NCI-H1092 (cell line): ENCODE data around the gene CDCA8.
"Not testable (repeated sequence)": the region's sequence is repeated elsewhere in the genome, so short reads cannot be mapped to it uniquely, and the experiment has no call there.

ENCODE experiments used
- DNase-seq: peaks from one replicate; lab custom pipeline; 2025; lab: John Stamatoyannopoulos, UW

Gene CDCA8

DNA sequence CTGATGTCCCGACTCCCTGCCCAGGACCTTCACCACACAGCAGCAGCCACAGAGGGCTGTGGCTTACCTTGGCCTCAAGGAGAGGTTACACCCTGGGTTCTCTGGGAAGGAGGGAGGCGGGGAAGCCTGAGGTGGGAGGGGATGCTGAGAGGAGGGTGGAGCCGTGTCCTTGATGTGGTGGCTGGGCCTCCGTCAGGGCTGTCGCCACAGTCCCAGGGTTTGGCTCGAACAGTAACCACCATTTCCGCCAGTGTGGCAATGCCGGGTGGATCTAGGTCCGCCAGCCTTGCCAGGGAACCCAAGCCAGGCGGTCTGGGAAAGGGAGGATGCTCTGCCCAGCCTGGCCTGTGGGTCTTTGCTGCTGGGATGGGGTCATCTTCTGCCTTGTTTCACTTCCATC, 18.4 kb upstream of the CDCA8 start:
- DNase-seq: no peak

DNA sequence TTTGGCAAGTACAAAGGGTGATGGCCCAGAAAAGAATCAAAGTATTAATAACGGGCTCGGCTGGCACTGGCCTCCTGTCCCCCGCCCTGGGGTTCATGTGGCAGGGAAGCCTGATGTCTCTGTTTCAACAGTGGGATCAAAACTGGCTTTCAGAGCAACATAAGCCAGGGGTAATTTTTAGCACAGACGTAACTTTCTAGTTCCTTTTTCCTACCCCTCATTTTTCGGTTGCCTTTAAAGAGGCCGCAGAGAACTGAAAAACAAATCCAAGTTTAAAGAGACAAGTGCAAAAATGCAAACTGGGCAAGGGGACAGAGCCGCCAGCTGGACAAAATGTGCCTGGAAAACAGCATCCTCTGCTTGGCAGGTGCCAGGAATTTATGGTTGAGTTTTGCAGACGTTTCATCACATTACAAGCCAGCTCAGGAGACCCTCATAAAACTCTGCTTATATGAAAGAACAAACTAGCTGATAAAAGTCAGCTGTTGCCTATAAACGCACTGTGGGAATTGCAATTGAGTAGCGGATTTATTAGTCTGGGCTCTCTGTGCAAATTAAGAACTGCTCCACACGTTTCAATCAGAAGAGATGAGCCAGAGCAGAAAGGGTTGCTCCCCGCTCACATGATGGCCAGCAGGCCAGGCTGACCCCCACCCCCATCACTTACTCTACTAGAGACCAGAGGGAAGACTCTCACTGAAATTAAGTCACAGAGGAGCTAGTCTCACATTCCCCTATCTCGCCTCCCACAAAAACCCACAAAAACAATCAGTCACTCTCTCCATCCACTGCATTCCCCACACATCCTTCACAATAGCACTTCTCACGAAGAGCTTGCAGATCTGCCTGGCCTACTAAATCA, 15.8 kb upstream of the CDCA8 start:
- no peak for DNase-seq

DNA sequence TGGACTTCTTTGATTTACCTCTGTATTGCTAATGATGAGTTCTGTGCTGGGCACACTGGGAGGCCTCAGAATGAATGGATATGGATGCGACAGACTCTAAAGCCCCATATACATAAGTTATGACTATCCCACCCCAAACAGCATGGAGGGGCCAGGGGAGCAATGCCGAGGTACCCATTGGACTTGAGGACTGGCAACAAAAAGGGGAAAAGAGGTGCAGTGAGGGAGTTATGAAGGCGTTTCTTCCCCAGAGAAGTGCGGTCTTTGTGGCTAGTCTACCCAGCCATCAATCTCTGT, 15.2 kb upstream of the CDCA8 start:
- no peak for DNase-seq

DNA sequence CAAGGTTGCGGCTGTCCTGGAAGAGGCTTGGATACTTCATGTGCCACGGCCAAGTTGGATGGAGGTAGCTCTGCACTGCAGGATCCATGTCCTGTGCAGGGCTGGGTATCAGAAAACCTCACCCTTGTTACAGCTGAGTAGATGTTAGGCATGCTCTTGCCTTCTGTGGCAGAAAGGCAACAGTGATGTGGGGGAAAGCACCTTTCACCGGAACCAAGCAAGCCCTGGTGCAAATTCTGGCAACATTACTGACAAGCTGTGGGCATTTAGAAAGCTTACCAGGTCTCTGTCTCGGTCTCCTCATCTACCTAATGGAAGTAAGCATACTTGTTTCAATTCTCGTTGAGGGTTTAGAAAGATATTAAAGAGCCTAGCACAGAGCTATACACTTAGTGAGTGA, 14.5 kb upstream of the CDCA8 start:
- DNase-seq: no peak

DNA sequence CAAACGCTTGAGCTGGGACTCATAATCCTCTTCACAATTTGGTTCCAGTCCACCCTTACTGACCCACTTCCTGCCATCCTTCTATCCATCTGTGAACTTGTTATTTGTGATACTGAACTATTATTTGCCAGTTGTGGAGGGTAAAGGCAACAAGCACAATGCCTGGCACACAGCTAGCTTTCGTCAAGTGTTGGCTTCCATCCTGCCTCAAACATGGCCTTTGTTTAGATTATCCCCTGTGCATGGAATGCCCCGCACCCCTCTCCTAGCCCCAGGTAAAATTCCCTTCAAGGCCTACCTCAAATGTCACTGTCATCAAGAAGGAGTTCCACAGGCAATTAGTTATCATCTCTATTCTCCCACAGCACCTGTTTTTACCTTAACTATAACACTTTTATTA, 11.4 kb upstream of the CDCA8 start:
- DNase-seq: no peak

DNA sequence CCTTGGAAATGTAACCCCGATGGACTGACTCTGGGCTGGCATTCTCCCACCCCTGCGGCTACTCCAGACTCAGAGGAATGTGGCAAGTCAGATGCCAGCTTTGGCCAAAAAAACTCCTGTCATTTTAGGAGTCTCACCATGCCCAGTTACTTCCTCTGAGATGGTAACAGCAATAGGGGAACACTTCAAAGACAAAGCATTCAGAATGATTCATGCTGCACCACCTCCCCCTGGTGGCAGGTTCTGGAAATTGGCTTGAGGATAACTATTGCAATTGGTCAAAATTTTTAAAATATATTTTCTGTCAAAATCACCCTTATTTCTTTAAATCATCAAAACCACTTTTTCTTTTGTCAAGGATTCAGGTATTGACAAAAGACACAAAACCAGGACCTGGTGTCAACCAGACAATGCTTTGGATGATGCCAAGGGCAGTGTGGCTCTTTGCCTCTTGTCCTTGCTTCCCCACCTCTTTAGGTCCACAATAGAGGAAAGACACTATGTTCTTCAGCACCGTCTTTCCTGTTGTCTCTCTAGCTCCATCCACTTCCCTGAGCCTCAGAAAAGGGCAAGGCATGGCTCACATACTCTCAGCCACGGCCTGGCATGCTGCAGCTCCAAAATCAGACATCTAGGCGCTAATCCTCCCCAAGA, 9.9 kb upstream of the CDCA8 start:
- peak; percentile 54 for DNase-seq

DNA sequence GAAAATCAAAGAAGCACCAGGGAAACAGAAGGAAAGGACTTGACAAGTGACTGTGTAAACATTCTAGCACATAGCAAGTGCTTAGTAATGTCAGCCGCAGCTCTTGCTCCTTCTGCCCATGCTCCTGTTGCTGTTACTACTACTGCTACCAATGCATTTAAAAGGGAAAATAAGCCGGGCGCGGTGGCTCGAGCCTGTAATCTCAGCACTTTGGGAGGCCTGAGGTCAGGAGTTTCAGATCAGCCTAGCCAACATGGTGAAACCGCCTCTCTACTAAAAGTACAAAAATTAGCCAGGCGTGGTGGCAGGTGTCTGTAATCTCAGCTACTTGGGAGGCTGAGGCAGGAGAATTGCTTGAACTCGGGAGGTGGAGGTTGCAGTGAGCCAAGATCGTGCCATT, 8.1 kb upstream of the CDCA8 start:
- not testable (repeated sequence) for DNase-seq

DNA sequence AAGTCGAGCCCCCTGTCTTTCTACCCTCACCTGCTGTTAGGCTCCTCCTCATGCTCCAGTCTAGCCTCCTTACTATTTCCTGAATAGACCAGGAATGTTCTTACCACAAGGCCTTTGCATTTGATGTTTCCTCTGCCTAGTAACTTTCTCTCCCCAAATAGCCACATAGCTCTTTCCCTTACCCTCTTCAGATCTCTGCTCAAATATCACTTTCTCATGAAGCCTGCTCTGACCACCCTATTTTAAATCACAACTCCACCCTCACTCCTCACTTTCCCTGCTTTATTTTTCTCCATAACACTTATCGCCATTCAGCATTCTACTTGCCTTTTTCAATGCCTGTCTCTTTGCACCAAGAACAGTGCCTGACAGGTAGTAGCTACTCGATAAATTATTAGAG, 6.6 kb upstream of the CDCA8 start:
- DNase-seq: no peak

DNA sequence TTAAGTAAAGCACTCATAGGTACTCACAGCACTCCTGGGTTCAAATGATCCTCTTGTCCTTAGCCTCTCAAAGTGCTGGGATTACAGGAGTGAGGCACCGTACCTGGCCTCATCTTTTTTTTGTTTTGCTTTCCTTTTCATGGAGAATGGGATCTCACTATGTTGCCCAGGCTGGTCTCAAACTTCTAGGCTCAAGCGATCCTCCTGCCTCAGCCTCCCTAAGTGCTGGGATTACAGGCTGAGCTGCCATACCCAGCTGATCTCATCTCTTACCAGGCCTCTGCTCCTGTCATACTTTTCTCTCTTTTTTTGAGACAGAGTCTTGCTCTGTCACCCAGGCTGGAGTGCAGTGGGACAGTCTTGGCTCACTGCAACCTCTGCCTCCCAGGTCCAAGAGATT, 4.6 kb upstream of the CDCA8 start:
- not testable (repeated sequence) for DNase-seq

DNA sequence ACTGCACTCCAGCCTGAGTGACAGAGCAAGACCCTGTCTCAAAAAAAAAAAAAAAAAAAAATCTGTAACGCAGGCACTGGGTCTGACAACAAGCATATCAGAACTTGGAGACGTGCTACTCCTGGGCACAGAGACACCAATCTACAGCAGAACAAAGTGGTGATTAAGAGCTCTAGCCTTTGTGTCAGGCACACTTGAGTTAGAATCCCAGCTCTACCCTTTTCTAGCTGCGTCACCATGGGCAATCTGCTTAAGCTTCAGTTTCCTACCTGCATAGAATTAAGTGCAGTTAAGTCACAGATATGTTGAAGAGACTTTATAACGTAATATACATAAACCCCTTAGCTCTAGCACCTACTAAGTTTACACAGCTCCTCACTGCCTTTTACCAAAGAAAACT, 3.4 kb upstream of the CDCA8 start:
- no peak for DNase-seq

DNA sequence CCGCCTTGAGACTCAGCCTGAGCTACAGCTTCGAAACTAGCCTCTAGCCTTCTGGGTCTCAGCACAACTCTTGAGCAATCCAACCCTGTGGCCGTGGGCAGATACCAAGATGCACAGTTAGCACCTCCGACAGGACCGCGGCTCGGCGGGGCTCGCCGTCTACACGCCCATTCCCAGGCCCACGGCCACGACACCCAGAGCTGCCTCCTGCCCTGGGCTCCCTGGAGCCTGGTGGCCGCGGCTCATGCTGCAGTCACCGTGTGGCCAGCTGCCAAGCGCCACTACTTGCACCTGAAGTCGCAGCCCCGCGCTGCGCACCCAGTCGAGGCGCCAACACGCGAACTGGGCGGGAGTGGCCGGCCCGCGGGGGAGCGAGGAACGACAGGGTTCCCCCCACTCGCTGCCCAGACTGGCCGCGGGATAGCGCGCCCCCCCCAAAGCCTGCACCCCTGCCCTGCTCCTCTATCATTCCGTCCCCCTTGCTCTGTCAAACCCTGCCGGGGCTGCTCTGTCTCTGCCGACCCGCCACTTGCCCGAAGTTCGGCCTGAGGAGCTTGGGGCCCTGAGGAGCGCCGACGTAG, 729 bp upstream of the CDCA8 start:
- DNase-seq: peak; percentile 19

DNA sequence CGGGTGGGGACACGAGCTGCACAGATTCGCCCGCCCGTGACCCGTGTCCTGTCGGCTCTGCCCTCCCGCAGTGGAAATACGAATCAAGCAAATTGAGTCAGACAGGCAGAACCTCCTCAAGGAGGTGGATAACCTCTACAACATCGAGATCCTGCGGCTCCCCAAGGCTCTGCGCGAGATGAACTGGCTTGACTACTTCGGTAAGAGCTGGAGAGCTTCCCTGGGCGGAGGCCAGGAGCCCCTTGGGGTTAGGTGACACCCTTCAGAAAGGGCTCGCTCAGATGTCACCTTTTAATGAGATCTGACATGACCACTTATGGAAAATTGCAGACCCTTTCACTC, 489 bp downstream of the CDCA8 start:
- no peak for DNase-seq

DNA sequence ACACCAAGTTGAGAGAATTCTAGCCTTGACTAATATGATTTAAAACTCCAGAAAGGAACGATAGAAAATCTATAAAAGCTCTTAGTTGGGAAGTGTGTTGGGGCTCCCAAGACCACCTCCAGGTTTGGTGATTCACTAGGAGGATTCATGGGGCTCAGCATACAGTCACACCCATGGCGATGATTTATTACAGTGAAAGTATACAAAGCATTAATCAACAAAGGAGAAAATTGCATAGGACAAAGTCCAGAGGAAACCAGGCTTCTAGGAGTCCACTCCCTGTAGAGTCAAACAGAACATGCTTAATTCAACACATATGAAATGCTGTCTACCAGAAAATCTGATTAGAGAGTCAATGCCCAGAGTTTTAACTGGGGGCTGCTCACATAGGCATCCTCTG, 4.8 kb downstream of the CDCA8 start:
- DNase-seq: no peak

DNA sequence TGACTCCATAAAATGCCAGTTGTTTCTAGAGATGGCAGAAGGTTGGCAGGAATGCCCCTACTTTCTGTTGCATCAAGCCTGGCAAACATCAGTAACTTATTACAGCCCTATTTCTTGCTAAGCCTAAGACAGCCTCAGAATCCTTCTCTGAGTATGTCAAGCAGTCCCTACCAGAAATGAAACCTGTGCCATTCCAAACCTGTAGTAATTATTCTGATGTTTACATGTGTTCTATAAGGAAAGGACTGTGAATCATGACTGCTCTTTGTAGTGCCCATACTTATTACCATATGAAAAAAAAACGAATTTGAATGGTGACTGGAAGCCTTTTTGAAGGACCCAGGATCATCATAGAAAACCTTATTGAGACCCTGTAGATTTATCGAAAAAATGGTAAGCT, 5.4 kb downstream of the CDCA8 start:
- DNase-seq: no peak

DNA sequence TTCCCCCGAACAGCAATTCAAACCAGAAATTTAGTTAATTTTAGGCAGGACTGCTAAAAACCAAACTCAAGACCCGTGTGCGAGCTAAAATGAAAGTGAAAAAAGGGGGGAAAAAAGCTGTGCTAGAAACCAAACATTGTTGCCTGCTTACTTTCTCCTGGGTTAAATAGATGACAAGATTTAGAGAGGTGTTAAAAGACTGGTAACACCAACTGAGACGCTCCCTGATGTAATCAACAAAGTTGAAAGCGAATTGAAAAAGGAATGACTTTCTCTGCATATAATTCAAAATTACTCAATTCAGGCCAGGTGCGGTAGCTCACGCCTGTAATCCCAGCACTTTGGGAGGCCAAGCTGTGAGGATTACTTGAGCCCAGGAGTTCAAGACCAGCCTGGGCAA, 6.8 kb downstream of the CDCA8 start:
- DNase-seq: no peak

DNA sequence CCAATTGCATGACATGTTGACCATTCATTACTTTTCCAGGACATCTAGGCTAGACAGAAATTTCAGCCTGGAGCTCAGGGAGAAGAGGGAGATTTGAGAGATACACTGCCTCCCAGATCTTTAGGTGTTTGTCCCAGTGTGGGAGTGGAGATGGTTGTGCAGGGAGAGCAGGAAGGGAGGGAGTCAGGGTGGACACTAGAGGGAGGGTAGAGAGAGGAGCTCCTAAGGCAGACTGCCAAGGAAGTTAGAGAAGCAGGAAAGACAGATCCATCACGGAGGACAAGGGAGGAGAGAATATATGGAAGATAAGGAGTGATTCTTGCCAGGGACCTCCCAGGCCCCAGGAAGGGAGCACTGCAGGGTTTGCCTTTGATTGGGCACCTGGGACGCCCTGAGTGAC, 8.7 kb downstream of the CDCA8 start:
- DNase-seq: no peak

DNA sequence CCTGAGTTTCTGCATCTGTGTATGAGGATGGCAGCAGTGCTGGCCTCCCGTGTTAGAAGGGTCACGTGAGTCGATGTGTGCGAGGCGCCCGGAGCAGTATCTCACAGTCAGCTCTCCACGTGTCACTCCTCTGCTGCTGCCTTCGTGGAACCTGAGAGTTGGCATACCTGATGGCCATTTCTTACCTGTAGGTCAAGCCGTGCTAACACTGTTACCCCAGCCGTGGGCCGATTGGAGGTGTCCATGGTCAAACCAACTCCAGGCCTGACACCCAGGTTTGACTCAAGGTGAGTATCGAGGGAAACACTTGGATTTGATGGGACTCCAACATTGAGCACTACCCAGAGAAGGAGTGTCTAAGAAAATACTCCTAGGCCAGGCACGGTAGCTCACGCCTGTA, 10.7 kb downstream of the CDCA8 start:
- DNase-seq: no peak

DNA sequence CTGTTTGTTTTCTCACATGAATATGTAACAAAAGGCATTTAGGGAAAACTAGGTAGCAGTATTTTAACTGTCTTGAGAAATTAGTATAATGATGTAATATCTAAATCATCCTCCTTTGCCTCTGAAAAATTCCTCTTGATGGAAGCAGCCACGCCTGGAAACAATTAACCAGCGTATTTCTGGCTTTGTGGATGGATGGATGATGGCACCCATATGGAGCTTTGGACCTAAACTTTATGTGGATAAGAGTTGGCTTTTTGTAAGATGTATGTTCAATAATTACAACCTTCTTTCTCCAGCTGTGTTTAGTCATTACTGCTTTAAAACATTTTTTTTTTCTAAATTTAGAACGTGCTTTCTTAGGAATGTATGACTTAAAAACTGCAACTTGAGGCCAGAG, 12.7 kb downstream of the CDCA8 start:
- DNase-seq: no peak

DNA sequence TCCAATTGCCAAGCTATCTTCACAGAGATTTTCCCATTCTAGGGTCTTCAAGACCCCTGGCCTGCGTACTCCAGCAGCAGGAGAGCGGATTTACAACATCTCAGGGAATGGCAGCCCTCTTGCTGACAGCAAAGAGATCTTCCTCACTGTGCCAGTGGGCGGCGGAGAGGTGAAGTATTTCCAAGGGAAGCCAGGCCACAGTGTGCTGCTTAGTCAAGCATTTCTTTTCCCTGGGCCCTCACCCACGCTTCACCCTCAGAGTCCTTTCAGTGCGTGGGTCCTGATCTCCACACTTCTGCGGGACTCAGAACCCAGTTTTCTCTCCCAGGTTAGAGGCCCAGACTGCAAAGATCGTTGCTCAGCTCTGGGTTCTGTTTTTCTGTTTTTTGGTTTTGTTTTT, 13.1 kb downstream of the CDCA8 start:
- no peak for DNase-seq

DNA sequence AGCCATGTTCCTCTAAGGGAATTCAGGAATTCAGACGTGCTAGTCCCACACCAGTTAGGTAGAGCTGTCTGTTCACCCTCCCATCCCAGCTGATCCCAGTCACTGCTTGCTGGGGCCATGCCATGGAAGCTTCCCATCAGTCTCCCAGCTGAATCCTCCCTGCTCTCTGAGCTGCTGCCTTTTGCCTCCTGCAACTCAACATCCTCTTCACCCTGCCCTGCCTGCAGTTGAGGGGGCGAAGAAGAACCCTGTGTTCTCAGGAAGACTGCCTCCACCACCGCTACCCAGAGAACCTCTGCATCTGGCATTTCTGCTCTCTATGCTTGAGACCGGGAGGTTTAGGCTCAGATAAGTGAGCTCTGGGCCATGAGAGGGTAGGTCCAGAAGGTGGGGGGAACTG, 16.2 kb downstream of the CDCA8 start:
- DNase-seq: no peak

DNA sequence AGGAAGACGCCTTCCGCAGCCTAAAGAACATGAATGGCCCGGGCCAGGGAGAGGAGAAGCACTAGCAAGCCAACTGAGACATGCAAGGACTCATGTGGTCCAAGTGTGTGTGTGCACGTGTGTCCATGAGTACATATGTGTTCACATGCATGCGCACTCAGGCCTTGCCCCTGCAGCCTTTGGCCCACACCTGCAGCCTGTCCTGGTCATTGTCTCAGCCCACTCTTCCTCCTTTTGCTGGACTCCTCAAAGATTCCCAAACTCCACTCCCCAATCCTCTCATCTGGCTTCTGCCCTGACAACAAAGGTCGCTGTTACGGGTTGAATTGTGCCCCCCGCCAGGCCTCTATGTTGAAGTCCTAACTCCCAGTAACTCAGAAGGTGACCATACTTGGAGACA, 21.9 kb downstream of the CDCA8 start:
- no peak for DNase-seq

DNA sequence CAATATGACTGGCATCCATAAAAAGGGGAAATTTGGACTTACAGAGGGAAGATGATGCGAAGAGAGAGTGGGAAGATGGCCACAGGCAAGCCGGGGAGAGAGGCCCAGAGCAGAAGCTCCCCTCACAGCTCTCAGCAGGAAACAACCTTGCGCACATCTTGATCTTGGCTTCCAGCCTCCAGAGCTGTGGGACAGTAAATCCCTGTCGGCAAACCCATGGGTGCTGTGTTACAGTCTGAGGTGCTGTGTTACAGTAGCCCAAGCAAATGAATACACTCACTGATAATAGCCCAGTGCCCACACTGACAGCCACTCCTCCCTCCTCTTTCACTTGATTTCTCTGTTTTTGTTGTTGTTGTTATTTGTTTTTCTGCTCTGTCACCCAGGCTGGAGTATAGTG, 22.4 kb downstream of the CDCA8 start:
- DNase-seq: no peak

DNA sequence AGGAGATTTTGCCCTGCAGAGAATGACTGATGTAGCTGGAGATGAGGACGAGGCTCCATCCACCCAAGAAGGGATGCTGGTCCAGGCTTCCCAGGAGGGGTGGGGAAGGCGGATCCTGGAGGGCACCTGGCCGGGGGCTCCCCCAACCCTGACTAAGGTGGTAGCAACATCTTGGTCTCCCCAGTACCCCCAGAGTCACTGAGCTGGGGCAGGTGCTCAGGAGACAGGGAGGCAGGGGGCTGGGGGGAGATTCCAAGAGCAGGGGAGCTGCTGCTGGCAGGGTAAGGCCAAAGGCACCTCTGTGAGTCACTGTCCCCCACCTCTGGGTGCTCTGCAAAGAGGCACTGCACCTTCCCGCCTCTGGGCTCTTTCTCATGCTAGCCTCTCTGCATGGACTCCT, 24.0 kb downstream of the CDCA8 start:
- no peak for DNase-seq

DNA sequence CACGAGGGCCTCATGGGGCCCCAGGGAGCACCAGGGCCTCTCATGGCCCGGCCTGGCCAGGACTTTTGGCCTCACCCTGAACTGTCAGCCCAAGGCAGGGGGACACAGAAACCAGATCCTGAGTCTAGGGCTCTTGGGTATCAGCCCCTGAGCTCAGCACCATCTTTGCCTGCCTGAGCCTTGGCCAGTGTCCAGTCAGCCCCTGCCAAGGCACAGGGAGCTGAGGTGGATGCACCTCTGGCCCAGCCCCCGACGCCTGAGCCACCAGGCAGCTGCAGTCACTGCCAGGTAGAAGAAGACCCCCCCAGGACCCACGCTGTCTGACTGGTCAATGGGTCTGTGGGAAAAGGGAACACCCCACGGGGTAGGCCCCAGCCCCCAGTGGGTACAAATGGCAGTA, 25.3 kb downstream of the CDCA8 start:
- DNase-seq: no peak
